HCT116 (cell line): ENCODE results near the gene SYNE2.

Experiments used
- CEBPB ChIP-seq: IDR thresholded peaks from 2 replicates; pipeline ENCODE4 v1.6.1; 2012; ENCODE audit warnings: low read depth
- ELF1 ChIP-seq: IDR thresholded peaks from 2 replicates; pipeline ENCODE4 v1.6.1; 2012; ENCODE audit warnings: low read depth, borderline replicate concordance
- EZH2 ChIP-seq: fragments of 200-600 bp; sonication (generic); IDR thresholded peaks from 2 replicates; pipeline ENCODE4 v1.6.1; 2017; ENCODE audit warnings: antibody characterized with exemption, mixed run types
- EZH2phosphoT487 ChIP-seq: fragments of 200-600 bp; IDR thresholded peaks from 2 replicates; pipeline ENCODE4 v1.6.1; 2018; ENCODE audit warnings: antibody characterized with exemption, borderline replicate concordance
- POLR2A ChIP-seq: IDR thresholded peaks from 2 replicates; pipeline ENCODE4 v1.7.0; 2011; ENCODE audit warnings: borderline replicate concordance; ENCODE audit not compliant: insufficient read depth, insufficient read length; ENCODE audit errors: extremely low read depth
- RAD21 ChIP-seq: IDR thresholded peaks from 2 replicates; pipeline ENCODE4 v1.6.1; 2012; ENCODE audit warnings: low read depth, mild to moderate bottlenecking
- TCF7L2 ChIP-seq: IDR thresholded peaks from 2 replicates; pipeline ENCODE4 v1.7.0; 2011; ENCODE audit warnings: borderline replicate concordance, inconsistent platforms; ENCODE audit not compliant: insufficient read depth, insufficient read length; ENCODE audit errors: extremely low read depth
- ZFX ChIP-seq: fragments of 450-650 bp; IDR thresholded peaks from 2 replicates; pipeline ENCODE4 v1.6.1; 2017
- TF ChIP-seq, protein P1 (sequence below), 3 experiments: fragments of 200-600 bp in 1 of 3; sonication (generic) in 1 of 3; IDR thresholded peaks in 2 of 3; conservative IDR thresholded peaks in 1 of 3; 2 replicates each; pipeline ENCODE4 v1.5.1; 2012 to 2017; ENCODE audit warnings: low read depth in 2 of 3, low read length in 2 of 3, antibody characterized with exemption in 1 of 3, borderline replicate concordance in 1 of 3, control low read depth in 1 of 3, mild to moderate bottlenecking in 1 of 3, mixed read lengths in 1 of 3, mixed run types in 1 of 3, moderate library complexity in 1 of 3; ENCODE audit not compliant: insufficient read depth in 1 of 3
- TF ChIP-seq, protein P2 (sequence below): IDR thresholded peaks from 2 replicates; pipeline ENCODE4 v1.6.1; 2012; ENCODE audit warnings: low read depth

DNA sequence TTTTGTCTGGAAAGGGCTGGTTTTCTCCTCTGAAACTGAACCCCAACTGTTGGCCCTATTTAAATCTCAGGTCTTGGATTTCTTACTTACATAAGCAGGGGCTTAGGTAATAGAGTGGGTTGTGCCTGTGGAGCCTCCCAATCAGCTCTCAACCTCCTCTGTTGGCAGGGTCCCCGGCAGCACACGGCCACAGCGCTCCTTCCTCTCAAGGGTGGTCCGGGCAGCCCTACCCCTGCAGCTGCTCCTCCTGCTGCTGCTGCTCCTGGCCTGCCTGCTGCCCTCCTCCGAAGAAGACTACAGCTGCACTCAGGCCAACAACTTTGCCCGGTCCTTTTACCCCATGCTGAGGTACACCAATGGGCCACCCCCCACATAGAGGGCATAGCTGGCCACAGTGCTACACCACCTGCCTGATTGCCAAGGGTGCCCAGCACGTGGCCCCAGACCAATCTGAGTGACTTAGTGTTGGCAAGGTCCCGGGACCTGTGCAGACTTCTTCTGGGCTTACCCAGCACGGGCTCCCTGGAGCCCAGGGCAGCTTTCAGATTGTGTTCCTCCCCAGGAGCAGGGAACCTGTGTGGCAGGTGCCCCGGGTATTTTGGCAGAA is 372.4 kb downstream of the SYNE2 start:
- TF ChIP-seq, protein P1, sequence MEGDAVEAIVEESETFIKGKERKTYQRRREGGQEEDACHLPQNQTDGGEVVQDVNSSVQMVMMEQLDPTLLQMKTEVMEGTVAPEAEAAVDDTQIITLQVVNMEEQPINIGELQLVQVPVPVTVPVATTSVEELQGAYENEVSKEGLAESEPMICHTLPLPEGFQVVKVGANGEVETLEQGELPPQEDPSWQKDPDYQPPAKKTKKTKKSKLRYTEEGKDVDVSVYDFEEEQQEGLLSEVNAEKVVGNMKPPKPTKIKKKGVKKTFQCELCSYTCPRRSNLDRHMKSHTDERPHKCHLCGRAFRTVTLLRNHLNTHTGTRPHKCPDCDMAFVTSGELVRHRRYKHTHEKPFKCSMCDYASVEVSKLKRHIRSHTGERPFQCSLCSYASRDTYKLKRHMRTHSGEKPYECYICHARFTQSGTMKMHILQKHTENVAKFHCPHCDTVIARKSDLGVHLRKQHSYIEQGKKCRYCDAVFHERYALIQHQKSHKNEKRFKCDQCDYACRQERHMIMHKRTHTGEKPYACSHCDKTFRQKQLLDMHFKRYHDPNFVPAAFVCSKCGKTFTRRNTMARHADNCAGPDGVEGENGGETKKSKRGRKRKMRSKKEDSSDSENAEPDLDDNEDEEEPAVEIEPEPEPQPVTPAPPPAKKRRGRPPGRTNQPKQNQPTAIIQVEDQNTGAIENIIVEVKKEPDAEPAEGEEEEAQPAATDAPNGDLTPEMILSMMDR (IDR thresholded peaks at IDR 0.05 in 2 of 3, conservative IDR thresholded peaks at IDR 0.05 in 1 of 3; ENCODE audit: borderline replicate concordance in 1 of 3, insufficient read depth in 1 of 3, low read depth in 2 of 3, low read length in 2 of 3): no peak
- no peak for TF ChIP-seq RAD21
- no peak for TF ChIP-seq EZH2
- TF ChIP-seq ELF1: no peak
- no peak for TF ChIP-seq ZFX
- no peak for TF ChIP-seq POLR2A
- no peak for TF ChIP-seq CEBPB
- no peak for TF ChIP-seq EZH2phosphoT487
- no peak for TF ChIP-seq TCF7L2
- TF ChIP-seq, protein P2, sequence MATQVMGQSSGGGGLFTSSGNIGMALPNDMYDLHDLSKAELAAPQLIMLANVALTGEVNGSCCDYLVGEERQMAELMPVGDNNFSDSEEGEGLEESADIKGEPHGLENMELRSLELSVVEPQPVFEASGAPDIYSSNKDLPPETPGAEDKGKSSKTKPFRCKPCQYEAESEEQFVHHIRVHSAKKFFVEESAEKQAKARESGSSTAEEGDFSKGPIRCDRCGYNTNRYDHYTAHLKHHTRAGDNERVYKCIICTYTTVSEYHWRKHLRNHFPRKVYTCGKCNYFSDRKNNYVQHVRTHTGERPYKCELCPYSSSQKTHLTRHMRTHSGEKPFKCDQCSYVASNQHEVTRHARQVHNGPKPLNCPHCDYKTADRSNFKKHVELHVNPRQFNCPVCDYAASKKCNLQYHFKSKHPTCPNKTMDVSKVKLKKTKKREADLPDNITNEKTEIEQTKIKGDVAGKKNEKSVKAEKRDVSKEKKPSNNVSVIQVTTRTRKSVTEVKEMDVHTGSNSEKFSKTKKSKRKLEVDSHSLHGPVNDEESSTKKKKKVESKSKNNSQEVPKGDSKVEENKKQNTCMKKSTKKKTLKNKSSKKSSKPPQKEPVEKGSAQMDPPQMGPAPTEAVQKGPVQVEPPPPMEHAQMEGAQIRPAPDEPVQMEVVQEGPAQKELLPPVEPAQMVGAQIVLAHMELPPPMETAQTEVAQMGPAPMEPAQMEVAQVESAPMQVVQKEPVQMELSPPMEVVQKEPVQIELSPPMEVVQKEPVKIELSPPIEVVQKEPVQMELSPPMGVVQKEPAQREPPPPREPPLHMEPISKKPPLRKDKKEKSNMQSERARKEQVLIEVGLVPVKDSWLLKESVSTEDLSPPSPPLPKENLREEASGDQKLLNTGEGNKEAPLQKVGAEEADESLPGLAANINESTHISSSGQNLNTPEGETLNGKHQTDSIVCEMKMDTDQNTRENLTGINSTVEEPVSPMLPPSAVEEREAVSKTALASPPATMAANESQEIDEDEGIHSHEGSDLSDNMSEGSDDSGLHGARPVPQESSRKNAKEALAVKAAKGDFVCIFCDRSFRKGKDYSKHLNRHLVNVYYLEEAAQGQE: no peak
